Breast epithelium (tissue), 4 donors: Measurements from ENCODE around the gene RAPGEF4. TPM values are rescaled to one million over a fixed set of nuclear protein-coding genes. Genes with fewer than 3 reads are reported as not detected.

Experiments
- DNase-seq, 2 donors: peaks; one replicate each; pipeline ENCODE4 v3.0.0-alpha.2; 2019; ENCODE audit warnings: low spot score in 2 of 2
- H3K27ac ChIP-seq, 2 donors: fragments of 200-600 bp; sonication (generic) in 1 of 2; one replicate each; pipeline ENCODE4 v1.5.1; 2016 to 2019; ENCODE audit warnings: mild to moderate bottlenecking in 1 of 2
- H3K27me3 ChIP-seq, 2 donors: fragments of 200-600 bp; sonication (generic) in 1 of 2; one replicate each; pipeline versions ENCODE4 v1.5.1 to v1.6.0; 2017 to 2019; ENCODE audit warnings: control low read depth in 1 of 2, mild to moderate bottlenecking in 1 of 2
- H3K36me3 ChIP-seq: fragments of 200-600 bp; one replicate; pipeline ENCODE4 v1.5.1; 2019
- H3K4me1 ChIP-seq, 2 donors: fragments of 200-600 bp; sonication (generic); one replicate each; pipeline ENCODE4 v1.5.1; 2016 to 2019; ENCODE audit warnings: control low read depth in 1 of 2
- H3K4me3 ChIP-seq, 3 donors: fragments of 200-600 bp; sonication (generic); 1 replicate in 2 of 3; 2 replicates in 1 of 3; pipeline ENCODE4 v1.5.1; 2016 to 2019; ENCODE audit warnings: mild to moderate bottlenecking in 3 of 3, moderate library complexity in 2 of 3
- H3K9me3 ChIP-seq, 2 donors: fragments of 200-600 bp; sonication (generic) in 1 of 2; one replicate each; pipeline ENCODE4 v1.5.1; 2016 to 2019; ENCODE audit warnings: control low read depth in 1 of 2
- CTCF ChIP-seq, 3 donors: fragments of 450-650 bp; IDR thresholded peaks; one replicate each; pipeline ENCODE4 v1.5.1; 2016 to 2017; ENCODE audit warnings: antibody characterized with exemption in 3 of 3, mild to moderate bottlenecking in 3 of 3, moderate library complexity in 3 of 3
- POLR2A ChIP-seq: fragments of 450-650 bp; IDR thresholded peaks from one replicate; pipeline ENCODE4 v1.6.1; 2016; ENCODE audit warnings: antibody characterized with exemption, mild to moderate bottlenecking, moderate library complexity
- POLR2AphosphoS5 ChIP-seq, 3 donors: sonication (generic); formaldehyde crosslinking; IDR thresholded peaks; one replicate each; pipeline ENCODE4 v1.6.1; 2017; ENCODE audit warnings: antibody characterized with exemption in 3 of 3
- intact Hi-C: fragments of 100-400 bp; cut with DNase I; formaldehyde crosslinking; loops from one replicate; pipeline ENCODE4 v1.15.1; 2023; ENCODE audit warnings: low total_unique reads
- total RNA-seq, 3 donors: library from RNA; depleted of rRNA; stranded (reverse); fragments of >200 nt; gene quantifications; one replicate each; pipeline ENCODE4 v1.1.0, GENCODE V29; 2016

The RAPGEF4 gene
- total RNA-seq, 3 donors from 2014 or later: 7.7 to 12.8 (median 11.6) TPM

DNA sequence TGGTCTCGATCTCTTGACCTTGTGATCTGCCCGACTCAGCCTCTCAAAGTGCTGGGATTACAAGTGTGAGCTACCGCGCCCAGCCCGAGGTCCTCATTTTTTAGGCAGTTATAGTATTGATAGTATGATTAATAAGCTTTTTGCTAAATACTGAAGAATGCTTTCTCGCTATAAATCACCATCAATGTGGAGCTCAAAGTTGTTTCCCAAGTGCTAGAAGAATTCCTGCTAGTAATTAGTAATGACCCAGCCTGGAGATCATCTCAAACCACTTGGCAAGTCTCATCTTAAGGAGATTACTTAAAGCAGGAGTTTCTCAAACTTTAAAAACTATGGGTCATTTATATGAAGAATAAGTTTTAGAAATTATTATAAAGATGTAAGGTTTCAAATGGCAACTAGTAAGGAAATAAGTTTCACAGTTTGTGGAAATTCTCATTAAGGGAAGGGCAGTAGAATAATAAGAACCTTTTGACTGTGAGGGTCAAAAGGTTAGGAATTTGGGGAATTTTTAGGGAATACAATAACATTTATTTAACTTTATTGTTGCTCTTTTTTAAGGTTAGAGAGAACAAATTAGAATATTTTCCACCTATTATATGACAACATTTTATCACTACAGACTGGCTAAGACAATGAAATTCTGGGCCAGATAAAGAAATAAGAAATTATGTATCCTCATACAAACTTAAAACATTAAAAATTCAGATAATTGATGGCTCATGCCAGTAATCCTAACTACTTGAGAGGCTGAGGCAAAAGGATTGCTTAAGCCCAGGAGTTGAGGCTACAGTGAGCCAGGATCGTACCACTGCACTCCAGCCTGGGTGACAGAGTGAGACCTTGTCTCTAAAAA is 191.4 kb downstream of the RAPGEF4 start:
- Histone ChIP-seq H3K4me3 (no peak overlapping the region), H3K27ac (peak overlapping the region in 1 of 2 donors; percentile 46), H3K36me3 (no peaks in the 10 kb centered on the region), H3K27me3 (no peaks in the 10 kb centered on the region), H3K9me3 (no peaks in the 10 kb centered on the region), H3K4me1 (no peaks in the 10 kb centered on the region)
- no peak for TF ChIP-seq POLR2AphosphoS5 (IDR thresholded peaks at IDR 0.05)
- TF ChIP-seq POLR2A: no peak
- no peak for TF ChIP-seq CTCF (IDR thresholded peaks at IDR 0.05)
- intact Hi-C loops: no loop called here
- DNase-seq: no peak

GRCh38 chr2:172927641-172928357 is 192.2 kb downstream of the RAPGEF4 start:
- DNase-seq: no peak
- intact Hi-C loops: no loop called here
- TF ChIP-seq POLR2AphosphoS5 (IDR thresholded peaks at IDR 0.05): no peak
- TF ChIP-seq POLR2A: no peak
- no peak for TF ChIP-seq CTCF (IDR thresholded peaks at IDR 0.05)

GRCh38 chr2:172928756-172929155 is 193.1 kb downstream of the RAPGEF4 start:
- Histone ChIP-seq H3K27me3 (no peaks in the 10 kb centered on the region), H3K9me3 (no peaks in the 10 kb centered on the region), H3K4me1 (no peaks in the 10 kb centered on the region), H3K4me3 (peak overlapping the region in 1 of 3 donors; percentile 19), H3K36me3 (no peaks in the 10 kb centered on the region), H3K27ac (no peak overlapping the region)
- no peak for DNase-seq
- TF ChIP-seq POLR2A (no peak), CTCF (IDR thresholded peaks at IDR 0.05) (peak in 1 of 3 donors; percentile 10)
- intact Hi-C loops: no loop called here

More at GRCh38 chr2:172927641-172928357, 192.2 kb downstream of the RAPGEF4 start:
- Histone ChIP-seq H3K27me3 (no peaks in the 10 kb centered on the region), H3K27ac (peak overlapping the region; percentile 46 to 67), H3K36me3 (no peaks in the 10 kb centered on the region), H3K9me3 (no peaks in the 10 kb centered on the region), H3K4me1 (no peaks in the 10 kb centered on the region), H3K4me3 (peak overlapping the region in 1 of 3 donors; percentile 19)

GRCh38 chr2:172929644-172930043 is 194.0 kb downstream of the RAPGEF4 start:
- Histone ChIP-seq H3K27ac (peak overlapping the region; percentile 18 to 76), H3K4me3 (no peak overlapping the region), H3K36me3 (no peaks in the 10 kb centered on the region), H3K9me3 (no peaks in the 10 kb centered on the region), H3K4me1 (no peaks in the 10 kb centered on the region), H3K27me3 (no peaks in the 10 kb centered on the region)
- no peak for TF ChIP-seq POLR2A
- DNase-seq: no peak
- intact Hi-C loops: loop anchor here (2.0 kb wide), 1 partner anchor 117 kb away; no protein-coding TSS in a partner anchor

DNA sequence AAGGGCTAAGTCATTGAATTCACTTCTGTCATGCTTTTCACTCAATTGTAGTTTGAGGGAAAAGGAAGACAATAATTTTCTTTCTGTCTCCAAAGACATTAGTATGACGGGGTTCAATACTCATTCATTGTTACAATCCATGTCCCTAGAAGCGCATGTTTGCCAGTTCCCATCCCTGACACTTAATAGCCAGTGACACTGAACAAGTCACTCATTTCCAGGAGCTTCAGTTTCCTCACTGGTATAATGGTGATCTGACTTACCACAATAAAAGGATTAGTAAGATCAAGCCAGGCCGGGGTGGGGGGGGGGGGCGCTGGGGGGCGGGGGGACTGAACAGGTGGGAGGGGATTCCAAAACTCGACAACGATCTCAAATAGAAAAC is 195.2 kb downstream of the RAPGEF4 start:
- intact Hi-C loops: loop anchor here (2.0 kb wide), 1 partner anchor 118 kb away; no protein-coding TSS in a partner anchor
- Histone ChIP-seq H3K9me3 (no peaks in the 10 kb centered on the region), H3K27me3 (no peaks in the 10 kb centered on the region), H3K36me3 (no peaks in the 10 kb centered on the region), H3K4me3 (no peak overlapping the region), H3K27ac (peak overlapping the region; percentile 72 to 76), H3K4me1 (no peaks in the 10 kb centered on the region)
- TF ChIP-seq POLR2A (no peak), CTCF (IDR thresholded peaks at IDR 0.05) (no peak), POLR2AphosphoS5 (IDR thresholded peaks at IDR 0.05) (no peak)
- DNase-seq: no peak
